Adrenal gland (tissue), 5 donors: Measurements from ENCODE around the gene ABI3BP.

Experiments
- CTCF ChIP-seq, 6 experiments: fragments of 450-650 bp in 4 of 6; fragments of 200-600 bp in 2 of 6; sonication (generic) in 1 of 6; IDR thresholded peaks; 1 replicate in 5 of 6; 2 replicates in 1 of 6; pipeline versions ENCODE4 v1.5.1 to v1.8.0; 2016 to 2021; ENCODE audit warnings: antibody characterized with exemption in 6 of 6, mild to moderate bottlenecking in 2 of 6, moderate library complexity in 1 of 6
- POLR2A ChIP-seq, 2 donors: fragments of 450-650 bp; IDR thresholded peaks; one replicate each; pipeline ENCODE4 v1.6.1; 2017; ENCODE audit warnings: antibody characterized with exemption in 2 of 2, mild to moderate bottlenecking in 2 of 2, moderate library complexity in 1 of 2
- donor health status: DM: no; HTN: no; CAD: no.

DNA sequence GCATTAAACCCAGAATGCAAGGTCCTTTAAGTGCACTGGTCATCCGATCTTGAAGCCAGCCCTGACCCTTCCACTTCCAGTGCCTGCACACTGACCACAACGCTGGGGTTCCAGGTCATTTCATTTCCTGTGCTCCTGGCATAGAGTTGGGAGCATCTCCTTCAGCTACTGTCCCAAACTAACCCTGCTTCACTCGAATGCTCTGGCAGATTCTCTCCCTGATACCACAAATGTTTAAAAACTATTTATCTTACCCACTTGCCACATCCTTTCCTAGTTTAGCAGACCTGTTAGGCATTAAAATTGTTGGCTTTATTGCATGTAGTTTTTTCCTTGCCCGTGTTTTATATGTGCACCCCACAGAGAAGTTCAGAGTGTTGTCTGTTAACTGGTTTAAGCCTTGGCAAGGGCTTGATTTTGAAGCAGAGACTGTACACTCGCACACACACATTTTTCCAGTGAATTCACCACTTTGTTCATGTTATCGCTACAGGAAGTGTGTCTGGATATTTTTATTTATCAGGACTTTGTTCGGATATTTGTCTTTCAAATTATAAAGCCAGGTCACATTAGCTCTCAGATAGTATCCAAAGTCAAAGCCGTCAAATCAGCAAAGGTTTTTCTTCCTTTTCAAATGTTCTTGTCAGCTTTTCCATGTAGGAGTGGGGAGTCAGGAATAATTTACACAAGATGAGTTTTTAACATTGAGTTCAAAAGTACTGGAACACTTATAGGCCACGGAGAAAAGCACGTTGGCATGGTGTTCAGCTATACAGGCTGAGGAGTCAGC lies 77.3 kb downstream of the ABI3BP start:
- TF ChIP-seq POLR2A (IDR thresholded peaks at IDR 0.05) (no peak), CTCF (IDR thresholded peaks at IDR 0.05) (no peak)
